Measurements from ENCODE around the gene GEMIN2. TPM values are rescaled to one million over a fixed set of nuclear protein-coding genes. Genes with fewer than 3 reads are reported as not detected.

Gene GEMIN2
- total and polyA plus RNA-seq, 7 donors = 9.7 to 22.6 (median 11.7) TPM

- TF ChIP-seq CTCF (IDR thresholded peaks at IDR 0.05) = no peak
- Histone ChIP-seq H3K4me1 (peaks cover 11% of the 10 kb centered on the region), H3K4me3 (peak overlapping the region; percentile 90), H3K36me3 (ENCODE audit: insufficient read depth in 1 of 2, low read depth in 1 of 2) (peaks cover 12 to 47% of the 10 kb centered on the region in 2 donors), H3K27ac (peak overlapping the region; percentile 94), H3K27me3 (ENCODE audit: insufficient read depth in 3 of 3, low read length in 2 of 3) (no peaks in the 10 kb centered on the region), H3K9me3 (no peaks in the 10 kb centered on the region)
- peak; percentile 7 to 40 (median 21) for ATAC-seq
- 1 to 2% (median 1%) methylated on average over 26 to 36 of the region's 36 CpGs for WGBS, 3 donors
- intact Hi-C loops (cut with DNase I) = loop anchor here (2.0 to 5.0 kb wide), 3 partner anchors 91 to 257 kb away; partner anchors contain the start of gene FBXO33 (in 1 of the 2)
- DNase-seq = no peak
Measured at GRCh38 chr14:39175445-39176262, 61.5 kb downstream of the GEMIN2 start.

GRCh38 chr14:39176263-39177167 lies 62.4 kb downstream of the GEMIN2 start:
- TF ChIP-seq CTCF (IDR thresholded peaks at IDR 0.05) = no peak
- no peak for ATAC-seq
- DNase-seq = no peak
- Histone ChIP-seq H3K27me3 (ENCODE audit: insufficient read depth in 3 of 3, low read length in 2 of 3) (no peaks in the 10 kb centered on the region), H3K36me3 (ENCODE audit: insufficient read depth in 1 of 2, low read depth in 1 of 2) (peaks cover 21 to 56% of the 10 kb centered on the region in 2 donors), H3K4me3 (peak overlapping the region; percentile 90), H3K9me3 (no peaks in the 10 kb centered on the region), H3K4me1 (peaks cover 11% of the 10 kb centered on the region), H3K27ac (peak overlapping the region; percentile 94)
- WGBS, 3 donors = 62 to 63% (median 62%) methylated on average over 5 of the region's 5 CpGs
- intact Hi-C loops (cut with DNase I) = loop anchor here (5.0 kb wide), 2 partner anchors 91 to 256 kb away; partner anchors contain the start of gene FBXO33 (in 1 of the 2)

- WGBS, 3 donors = 80 to 89% (median 81%) methylated on average over 9 of the region's 9 CpGs
- Histone ChIP-seq H3K27me3 (ENCODE audit: insufficient read depth in 3 of 3, low read length in 2 of 3) (no peaks in the 10 kb centered on the region), H3K4me1 (peaks cover 11% of the 10 kb centered on the region), H3K27ac (no peak overlapping the region), H3K36me3 (ENCODE audit: insufficient read depth in 1 of 2, low read depth in 1 of 2) (peaks cover 22 to 62% of the 10 kb centered on the region in 2 donors), H3K9me3 (no peaks in the 10 kb centered on the region), H3K4me3 (peak overlapping the region; percentile 90)
- DNase-seq (no peak), ATAC-seq (no peak)
- intact Hi-C loops (cut with DNase I) = loop anchor here (5.0 kb wide), 2 partner anchors 90 to 255 kb away; partner anchors contain the start of gene FBXO33 (in 1 of the 2)
- no peak for TF ChIP-seq CTCF (IDR thresholded peaks at IDR 0.05)
Measured at GRCh38 chr14:39177168-39177545, 63.0 kb downstream of the GEMIN2 start.

DNA sequence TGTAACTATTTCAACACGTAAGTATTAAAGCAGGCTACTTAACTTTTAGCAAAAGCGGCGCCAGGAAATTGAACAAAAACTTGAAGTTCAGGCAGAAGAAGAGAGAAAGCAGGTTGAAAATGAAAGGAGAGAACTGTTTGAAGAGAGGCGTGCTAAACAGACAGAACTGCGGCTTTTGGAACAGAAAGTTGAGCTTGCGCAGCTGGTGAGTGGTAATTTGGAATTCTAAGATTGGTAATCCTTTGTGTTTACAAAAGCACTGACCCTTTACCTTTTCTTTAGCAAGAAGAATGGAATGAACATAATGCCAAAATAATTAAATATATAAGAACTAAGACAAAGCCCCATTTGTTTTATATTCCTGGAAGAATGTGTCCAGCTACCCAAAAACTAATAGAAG lies 64.9 kb downstream of the GEMIN2 start:
- DNase-seq = no peak
- no peak for TF ChIP-seq CTCF (IDR thresholded peaks at IDR 0.05)
- Histone ChIP-seq H3K27ac (no peak overlapping the region), H3K4me3 (no peak overlapping the region), H3K9me3 (no peaks in the 10 kb centered on the region), H3K27me3 (ENCODE audit: insufficient read depth in 3 of 3, low read length in 2 of 3) (no peaks in the 10 kb centered on the region), H3K4me1 (peaks cover 11% of the 10 kb centered on the region), H3K36me3 (ENCODE audit: insufficient read depth in 1 of 2, low read depth in 1 of 2) (peaks cover 22 to 81% of the 10 kb centered on the region in 2 donors)
- intact Hi-C loops (cut with DNase I) = loop anchor here (5.0 kb wide), 2 partner anchors 88 to 253 kb away; partner anchors contain the start of gene FBXO33 (in 1 of the 2)
- 95 to 97% (median 96%) methylated on average over 6 of the region's 6 CpGs for WGBS, 3 donors
- ATAC-seq = no peak

Measured in psoas muscle (tissue), 8 donors.